HepG2 (cell line): ENCODE measurements around the gene DEFB108B. TPM values are rescaled to one million over a fixed set of nuclear protein-coding genes. Genes with fewer than 3 reads are reported as not detected.
"Not testable (repeated sequence)": the region's sequence is repeated elsewhere in the genome, so short reads cannot be mapped to it uniquely, and the experiment has no call there.

ENCODE experiments used
- ATAC-seq: fragments of 200-7000 bp; cut with Tn5 transposase; 3 replicates; pipeline ENCODE4 v1.9.1; 2020; ENCODE audit warnings: mild to moderate bottlenecking, moderate library complexity
- BruUV-seq: library from RNA; stranded (reverse); fragments of 400-500 nt; replicated peaks from 2 replicates; lab custom pipeline; 2021; lab: Mats Ljungman, UMichigan
- CTCF ChIA-PET: fragments of 300-600 bp; formaldehyde crosslinking; extraction: SDS; loops from one replicate; lab custom pipeline; 2021; ENCODE audit warnings: low total read pairs, inconsistent platforms, low intra/inter-chr PET ratio; lab: Yijun Ruan, JAX
- POLR2A ChIA-PET: fragments of 350-600 bp; sonication (Branson Sonifier 250); formaldehyde crosslinking; loops from one replicate; lab custom pipeline; 2020; ENCODE audit warnings: antibody characterized with exemption, inconsistent platforms; lab: Yijun Ruan, JAX
- DNase-seq: peaks from one replicate; pipeline ENCODE4 v3.0.0-alpha.2; 2015; ENCODE audit warnings: low spot score
- FAIRE-seq: peaks from 3 replicates; lab custom pipeline; 2011; peaks lifted over from hg19 to GRCh38; lab: Jason Lieb, UNC
- H2AFZ ChIP-seq: one replicate; pipeline ENCODE4 v1.6.1; 2011; ENCODE audit warnings: low read length, inconsistent platforms
- H3K27ac ChIP-seq: fragments of 300-600 bp; 3 replicates; pipeline ENCODE4 v1.8.0; 2011; ENCODE audit warnings: mixed run types, mild to moderate bottlenecking, mixed read lengths, low read length, inconsistent platforms; ENCODE audit not compliant: insufficient read depth; ENCODE audit errors: extremely low read length
- H3K27me3 ChIP-seq, 2 experiments: fragments of 200-600 bp in 1 of 2; 2 replicates in 1 of 2; 3 replicates in 1 of 2; pipeline versions ENCODE4 v1.6.0 to v1.8.0; 2011; ENCODE audit warnings: low read length in 2 of 2, mild to moderate bottlenecking in 2 of 2, moderate library complexity in 2 of 2, inconsistent platforms in 1 of 2; ENCODE audit not compliant: insufficient read depth in 2 of 2, control insufficient read depth in 1 of 2
- H3K36me3 ChIP-seq, 2 experiments: fragments of 200-600 bp in 1 of 2; replicated peaks in 1 of 2; 2 replicates in 1 of 2; 3 replicates in 1 of 2; pipeline versions ENCODE4 v1.5.1 to v1.8.0; 2011; ENCODE audit warnings: low read length in 2 of 2, inconsistent platforms in 1 of 2; ENCODE audit not compliant: insufficient read depth in 2 of 2, control insufficient read depth in 1 of 2
- H3K4me1 ChIP-seq: 2 replicates; pipeline ENCODE4 v1.5.1; 2012; ENCODE audit warnings: low read length, inconsistent platforms; ENCODE audit not compliant: insufficient read depth
- H3K4me2 ChIP-seq: 2 replicates; pipeline ENCODE4 v1.6.0; 2011; ENCODE audit warnings: low read depth, low read length, inconsistent platforms
- H3K4me3 ChIP-seq, 3 experiments: fragments of 200-600 bp in 1 of 3; sonication (generic), shearing (Covaris generic) in 1 of 3; replicated peaks in 1 of 3; 2 replicates each; pipeline ENCODE4 v1.5.1; 2011 to 2016; ENCODE audit warnings: low read length in 3 of 3, inconsistent platforms in 2 of 3, low read depth in 2 of 3, mild to moderate bottlenecking in 2 of 3, control low read depth in 1 of 3, mixed read lengths in 1 of 3; ENCODE audit not compliant: insufficient read depth in 1 of 3
- H3K79me2 ChIP-seq: one replicate; pipeline ENCODE4 v1.6.1; 2011; ENCODE audit warnings: low read length, inconsistent platforms; ENCODE audit not compliant: insufficient read depth
- H3K9ac ChIP-seq: 2 replicates; pipeline ENCODE4 v1.6.0; 2011; ENCODE audit warnings: mild to moderate bottlenecking, low read depth, low read length, inconsistent platforms; ENCODE audit not compliant: insufficient read depth
- H3K9me3 ChIP-seq: 2 replicates; pipeline ENCODE4 v1.5.1; 2012; ENCODE audit warnings: mild to moderate bottlenecking, low read length
- H4K20me1 ChIP-seq: 2 replicates; pipeline ENCODE4 v1.6.0; 2011; ENCODE audit warnings: inconsistent platforms, mild to moderate bottlenecking, low read length, moderate library complexity; ENCODE audit not compliant: insufficient read depth
- RAD21 ChIP-seq: fragments of 450-650 bp; formaldehyde crosslinking; IDR thresholded peaks from 2 replicates; pipeline ENCODE4 v1.5.0; 2020; ENCODE audit warnings: mild to moderate bottlenecking
- STAG1 ChIP-seq: sonication (generic); formaldehyde crosslinking; IDR thresholded peaks from 2 replicates; pipeline ENCODE4 v1.4.0; 2020; ENCODE audit warnings: missing genetic modification reagents
- ZNF263 ChIP-seq: sonication (generic); formaldehyde crosslinking; IDR thresholded peaks from 2 replicates; pipeline ENCODE4 v1.4.0; 2020; ENCODE audit warnings: missing genetic modification reagents
- WGBS: methylation state at CpG from one replicate; pipeline ENCODE4 v1.1.6; 2017; ENCODE audit warnings: low lambda C conversion rate; 5-methylcytosine and 5-hydroxymethylcytosine counted together
- in situ Hi-C: cut with HindIII; loops from 2 replicates; pipeline ENCODE4 v1.10.0; 2017; ENCODE audit warnings: low pct_unique_long_range_greater_than_20kb; ENCODE audit not compliant: extremely low pct_ligation_motif_present
- intact Hi-C: fragments of 100-400 bp; cut with micrococcal nuclease; formaldehyde crosslinking; loops from one replicate; pipeline ENCODE4 v1.10.0; 2022; ENCODE audit not compliant: unreplicated experiment
- polyA plus RNA-seq, 8 experiments: library from polyadenylated mRNA; depleted of rRNA in 3 of 8; stranded (reverse) in 7 of 8; unstranded in 1 of 8; fragments of >200 nt; fragmentation: Illumina TruSeq in 4 of 8; extraction: Trizol in 4 of 8; gene quantifications; 2 replicates each; pipeline versions ENCODE4 v1.2.1 to v1.2.3, GENCODE V29; 2011 to 2016; ENCODE audit warnings: low read depth in 4 of 8, missing spikeins in 1 of 8, mixed read lengths in 1 of 8; ENCODE audit not compliant: insufficient read depth in 1 of 8
- total RNA-seq, 5 experiments: library from RNA; depleted of rRNA; stranded (reverse); fragments of >200 nt; fragmentation: Illumina TruSeq; extraction: Trizol; gene quantifications; 2 replicates each; pipeline ENCODE4 v1.2.3, GENCODE V29; 2016; ENCODE audit warnings: low read depth in 1 of 5
- TF ChIP-seq, protein P1 (sequence below): sonication (generic); formaldehyde crosslinking; IDR thresholded peaks from 2 replicates; pipeline ENCODE4 v1.5.1; 2020; ENCODE audit warnings: mild to moderate bottlenecking, missing genetic modification reagents, moderate library complexity
- TF ChIP-seq, protein P2 (sequence below): sonication (generic); formaldehyde crosslinking; IDR thresholded peaks from 2 replicates; pipeline ENCODE4 v1.5.0; 2020; ENCODE audit warnings: mild to moderate bottlenecking, missing genetic modification reagents, moderate library complexity

Gene DEFB108B
- total and polyA plus RNA-seq, 2 of the 13 experiments (the other 11 are each of a cell fraction or from before 2014, with no cell fraction given): not detected

- 78% methylated on average over 4 of the region's 6 CpGs for WGBS
- BruUV-seq, ATAC-seq, H3K36me3 ChIP-seq, H3K27ac ChIP-seq, CTCF ChIA-PET, H2AFZ ChIP-seq, H3K4me2 ChIP-seq, FAIRE-seq, intact Hi-C loops, H3K27me3 ChIP-seq, DNase-seq, H3K4me3 ChIP-seq, H3K79me2 ChIP-seq, in situ Hi-C loops, H3K9ac ChIP-seq, H4K20me1 ChIP-seq, H3K9me3 ChIP-seq, POLR2A ChIA-PET: not testable (repeated sequence)
- TF ChIP-seq, protein P1, sequence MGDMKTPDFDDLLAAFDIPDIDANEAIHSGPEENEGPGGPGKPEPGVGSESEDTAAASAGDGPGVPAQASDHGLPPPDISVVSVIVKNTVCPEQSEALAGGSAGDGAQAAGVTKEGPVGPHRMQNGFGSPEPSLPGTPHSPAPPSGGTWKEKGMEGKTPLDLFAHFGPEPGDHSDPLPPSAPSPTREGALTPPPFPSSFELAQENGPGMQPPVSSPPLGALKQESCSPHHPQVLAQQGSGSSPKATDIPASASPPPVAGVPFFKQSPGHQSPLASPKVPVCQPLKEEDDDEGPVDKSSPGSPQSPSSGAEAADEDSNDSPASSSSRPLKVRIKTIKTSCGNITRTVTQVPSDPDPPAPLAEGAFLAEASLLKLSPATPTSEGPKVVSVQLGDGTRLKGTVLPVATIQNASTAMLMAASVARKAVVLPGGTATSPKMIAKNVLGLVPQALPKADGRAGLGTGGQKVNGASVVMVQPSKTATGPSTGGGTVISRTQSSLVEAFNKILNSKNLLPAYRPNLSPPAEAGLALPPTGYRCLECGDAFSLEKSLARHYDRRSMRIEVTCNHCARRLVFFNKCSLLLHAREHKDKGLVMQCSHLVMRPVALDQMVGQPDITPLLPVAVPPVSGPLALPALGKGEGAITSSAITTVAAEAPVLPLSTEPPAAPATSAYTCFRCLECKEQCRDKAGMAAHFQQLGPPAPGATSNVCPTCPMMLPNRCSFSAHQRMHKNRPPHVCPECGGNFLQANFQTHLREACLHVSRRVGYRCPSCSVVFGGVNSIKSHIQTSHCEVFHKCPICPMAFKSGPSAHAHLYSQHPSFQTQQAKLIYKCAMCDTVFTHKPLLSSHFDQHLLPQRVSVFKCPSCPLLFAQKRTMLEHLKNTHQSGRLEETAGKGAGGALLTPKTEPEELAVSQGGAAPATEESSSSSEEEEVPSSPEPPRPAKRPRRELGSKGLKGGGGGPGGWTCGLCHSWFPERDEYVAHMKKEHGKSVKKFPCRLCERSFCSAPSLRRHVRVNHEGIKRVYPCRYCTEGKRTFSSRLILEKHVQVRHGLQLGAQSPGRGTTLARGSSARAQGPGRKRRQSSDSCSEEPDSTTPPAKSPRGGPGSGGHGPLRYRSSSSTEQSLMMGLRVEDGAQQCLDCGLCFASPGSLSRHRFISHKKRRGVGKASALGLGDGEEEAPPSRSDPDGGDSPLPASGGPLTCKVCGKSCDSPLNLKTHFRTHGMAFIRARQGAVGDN (CRISPR knock-in tag): 0 out of 2 replicates have a peak, but pooled peaks have one; percentile 19
- TF ChIP-seq, protein P2, sequence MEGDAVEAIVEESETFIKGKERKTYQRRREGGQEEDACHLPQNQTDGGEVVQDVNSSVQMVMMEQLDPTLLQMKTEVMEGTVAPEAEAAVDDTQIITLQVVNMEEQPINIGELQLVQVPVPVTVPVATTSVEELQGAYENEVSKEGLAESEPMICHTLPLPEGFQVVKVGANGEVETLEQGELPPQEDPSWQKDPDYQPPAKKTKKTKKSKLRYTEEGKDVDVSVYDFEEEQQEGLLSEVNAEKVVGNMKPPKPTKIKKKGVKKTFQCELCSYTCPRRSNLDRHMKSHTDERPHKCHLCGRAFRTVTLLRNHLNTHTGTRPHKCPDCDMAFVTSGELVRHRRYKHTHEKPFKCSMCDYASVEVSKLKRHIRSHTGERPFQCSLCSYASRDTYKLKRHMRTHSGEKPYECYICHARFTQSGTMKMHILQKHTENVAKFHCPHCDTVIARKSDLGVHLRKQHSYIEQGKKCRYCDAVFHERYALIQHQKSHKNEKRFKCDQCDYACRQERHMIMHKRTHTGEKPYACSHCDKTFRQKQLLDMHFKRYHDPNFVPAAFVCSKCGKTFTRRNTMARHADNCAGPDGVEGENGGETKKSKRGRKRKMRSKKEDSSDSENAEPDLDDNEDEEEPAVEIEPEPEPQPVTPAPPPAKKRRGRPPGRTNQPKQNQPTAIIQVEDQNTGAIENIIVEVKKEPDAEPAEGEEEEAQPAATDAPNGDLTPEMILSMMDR (CRISPR knock-in tag): peak; percentile 83
- TF ChIP-seq RAD21 (CRISPR knock-in tag) (peak; percentile 62), STAG1 (peak; percentile 69), ZNF263 (peak; percentile 52; the same call in 1 of the 2 replicates)
- H3K4me1 ChIP-seq: peaks cover 15% of the 10 kb centered on the region
These were observed 40.3 kb upstream of the DEFB108B start for GRCh38 chr11:71792621-71793235.
